ENCODE measurements around the gene INSYN1.

DNA sequence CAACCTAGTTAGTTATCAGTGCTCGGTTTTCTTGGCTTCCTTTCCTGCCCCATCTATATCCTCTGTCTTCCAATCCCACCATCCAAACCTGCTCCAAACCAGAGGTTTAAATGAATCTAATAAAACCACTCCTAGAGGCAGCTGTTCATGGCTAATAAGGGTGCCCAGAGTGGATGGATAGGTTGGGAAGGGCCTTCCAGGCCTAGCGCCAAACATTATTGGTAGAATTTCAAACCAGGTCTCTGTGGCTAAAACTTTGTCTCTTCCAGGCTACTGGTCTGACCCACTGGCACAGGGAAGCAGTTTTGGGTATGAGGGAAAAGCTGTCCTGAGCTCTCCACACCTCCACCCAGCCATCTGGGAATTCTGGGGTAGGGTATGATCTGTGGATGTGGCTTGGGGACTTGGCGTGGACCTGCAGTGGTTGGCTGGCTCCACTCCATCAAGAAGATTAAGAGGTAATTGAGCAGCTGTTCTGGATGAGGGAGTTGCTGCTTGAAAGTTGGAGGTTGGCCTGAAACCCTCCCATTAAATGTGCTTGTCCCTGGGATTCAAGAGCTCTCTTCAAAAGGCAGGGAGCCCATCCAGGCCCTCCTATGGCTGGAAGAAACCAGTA, 29.3 kb upstream of the INSYN1 start:
- TF ChIP-seq AKNA (CRISPR knock-in tag; IDR thresholded peaks at IDR 0.05; ENCODE audit: borderline replicate concordance) = no peak
- TF ChIP-seq HIVEP1 (CRISPR knock-in tag; IDR thresholded peaks at IDR 0.05) = no peak

Measured in HepG2 (cell line).